SK-MEL-5 (cell line): ENCODE measurements around the gene S100A13. TPM values are rescaled to one million over a fixed set of nuclear protein-coding genes. Genes with fewer than 3 reads are reported as not detected.

Experiments
- DNase-seq: peaks from one replicate; pipeline ENCODE4 v3.0.0-alpha.2; 2016; ENCODE audit warnings: low read depth, low spot score
- in situ Hi-C: cut with HindIII; loops from 2 replicates; pipeline ENCODE4 v1.10.0; 2016; ENCODE audit warnings: low sequenced_read_pairs, high pct_unique_total_duplicates, low pct_unique_long_range_greater_than_20kb
- total RNA-seq: library from RNA; depleted of rRNA; stranded (reverse); fragments of >200 nt; shearing (Covaris generic); gene quantifications from 2 replicates; pipeline ENCODE4 v1.2.3, GENCODE V29; 2014

Gene S100A13
- total RNA-seq, 1 experiment from 2014 or later = 247 TPM

GRCh38 chr1:153633161-153633753, 6.0 kb upstream of the S100A13 start:
- in situ Hi-C loops = no loop called here
- DNase-seq = no peak

GRCh38 chr1:153631047-153632022, 4.0 kb upstream of the S100A13 start:
- in situ Hi-C loops = no loop called here
- no peak for DNase-seq

GRCh38 chr1:153630384-153630783, 3.1 kb upstream of the S100A13 start:
- no peak for DNase-seq
- in situ Hi-C loops = no loop called here

- in situ Hi-C loops = no loop called here
- DNase-seq = peak; percentile 45
These were observed 2.7 kb upstream of the S100A13 start for GRCh38 chr1:153629971-153630370.

- no peak for DNase-seq
- in situ Hi-C loops = no loop called here
These were observed 2.0 kb upstream of the S100A13 start for GRCh38 chr1:153629343-153629665.

- no peak for DNase-seq
- in situ Hi-C loops = no loop called here
These were observed 1.5 kb upstream of the S100A13 start for GRCh38 chr1:153628638-153629342.

GRCh38 chr1:153627715-153628626, 666 bp upstream of the S100A13 start, which contains the start of gene S100A1:
Gene S100A1 (plus strand): TSS chr1:153628434. CDS start chr1:153630522, 2,088 bp downstream.
- peak; percentile 97 for DNase-seq
- in situ Hi-C loops = no loop called here

GRCh38 chr1:153626477-153626903, 815 bp downstream of the S100A13 start:
- in situ Hi-C loops = no loop called here
- DNase-seq = no peak

- in situ Hi-C loops = no loop called here
- DNase-seq = no peak
These were observed 2.2 kb downstream of the S100A13 start for GRCh38 chr1:153624965-153625611.

- in situ Hi-C loops = no loop called here
These were observed 4.2 kb downstream of the S100A13 start for GRCh38 chr1:153623101-153623500.

GRCh38 chr1:153619171-153619570, 8.1 kb downstream of the S100A13 start:
- in situ Hi-C loops = no loop called here
- no peak for DNase-seq

More at GRCh38 chr1:153623101-153623500, 4.2 kb downstream of the S100A13 start:
- DNase-seq = no peak

GRCh38 chr1:153617663-153618062, 9.6 kb downstream of the S100A13 start:
- in situ Hi-C loops = no loop called here
- no peak for DNase-seq

- in situ Hi-C loops = no loop called here
- DNase-seq = no peak
These were observed 10.4 kb downstream of the S100A13 start for GRCh38 chr1:153616917-153617311.

- DNase-seq = no peak
- in situ Hi-C loops = no loop called here
These were observed 11.0 kb downstream of the S100A13 start, which contains the start of gene S100A14 for GRCh38 chr1:153616144-153616916. Gene S100A14 (minus strand): TSS chr1:153616325. CDS start chr1:153615858, 467 bp downstream.

- DNase-seq = no peak
- in situ Hi-C loops = no loop called here
These were observed 11.9 kb downstream of the S100A13 start for GRCh38 chr1:153615406-153615805.

GRCh38 chr1:153614906-153615305, 12.4 kb downstream of the S100A13 start:
- DNase-seq = no peak
- in situ Hi-C loops = no loop called here
